ENCODE measurements around the gene ARID1B. TPM values are rescaled to one million over a fixed set of nuclear protein-coding genes. Genes with fewer than 3 reads are reported as not detected.
"Not testable (repeated sequence)": the region's sequence is repeated elsewhere in the genome, so short reads cannot be mapped to it uniquely, and the experiment has no call there.

The ARID1B gene
- total and polyA plus RNA-seq, 2 donors (not counting 1 experiment from before 2014, with no cell fraction given) = 47.2 to 280 TPM

GRCh38 chr6:157145656-157146285 lies 368.6 kb downstream of the ARID1B start:
- H3K4me2 ChIP-seq (replicated peaks; ENCODE audit: low read depth, low read length, poor library complexity, severe bottlenecking) = no peak overlapping the region
- no peak overlapping the region for H3K27ac ChIP-seq (ENCODE audit: low read length in 2 of 2)
- peaks cover 6 to 56% of the 10 kb centered on the region in 2 experiments for H3K36me3 ChIP-seq (replicated peaks in 1 of 2; ENCODE audit: control extremely low read depth in 1 of 2, control insufficient read depth in 1 of 2, extremely low read depth in 1 of 2, insufficient read depth in 2 of 2, low read length in 1 of 2)
- ChIA-PET POLR2A (no interaction called here), CTCF (interaction anchor here (1.1 to 1.4 kb wide), 2 partner anchors 33 to 112 kb away, joined by 3 read pairs; no protein-coding TSS in a partner anchor)
- 100% methylated on average over 4 of the region's 6 CpGs for WGBS (ENCODE audit: insufficient coverage)
- no peaks in the 10 kb centered on the region for H3K4me1 Mint-ChIP-seq
- no peaks in the 10 kb centered on the region for H3K27me3 Mint-ChIP-seq
- H2AFZ ChIP-seq (ENCODE audit: insufficient read depth, low read depth, low read length, poor library complexity, severe bottlenecking) = no peak overlapping the region
- no peak for ATAC-seq (ENCODE audit: low read depth)
- no peaks in the 10 kb centered on the region for H3K9me3 ChIP-seq (ENCODE audit: control extremely low read depth in 1 of 3, control insufficient read depth in 2 of 3, insufficient read depth in 1 of 3, low read length in 2 of 3)
- H3K27ac Mint-ChIP-seq = no peak overlapping the region
- intact Hi-C loops (cut with micrococcal nuclease) = no loop called here
- no peak overlapping the region for H3K4me3 ChIP-seq (ENCODE audit: control extremely low read depth in 1 of 5, extremely low read depth in 1 of 5, insufficient read depth in 1 of 5, low read depth in 2 of 5, low read length in 4 of 5)
- peaks cover 15% of the 10 kb centered on the region for H3K79me2 ChIP-seq (ENCODE audit: control insufficient read depth, insufficient read depth, low read length)
- DNase-seq = no peak
- TF ChIP-seq EZH2 (IDR thresholded peaks at IDR 0.05; ENCODE audit: borderline replicate concordance, insufficient read depth, low read depth, low read length, poor library complexity, severe bottlenecking) = no peak
- TF ChIP-seq, protein P1, sequence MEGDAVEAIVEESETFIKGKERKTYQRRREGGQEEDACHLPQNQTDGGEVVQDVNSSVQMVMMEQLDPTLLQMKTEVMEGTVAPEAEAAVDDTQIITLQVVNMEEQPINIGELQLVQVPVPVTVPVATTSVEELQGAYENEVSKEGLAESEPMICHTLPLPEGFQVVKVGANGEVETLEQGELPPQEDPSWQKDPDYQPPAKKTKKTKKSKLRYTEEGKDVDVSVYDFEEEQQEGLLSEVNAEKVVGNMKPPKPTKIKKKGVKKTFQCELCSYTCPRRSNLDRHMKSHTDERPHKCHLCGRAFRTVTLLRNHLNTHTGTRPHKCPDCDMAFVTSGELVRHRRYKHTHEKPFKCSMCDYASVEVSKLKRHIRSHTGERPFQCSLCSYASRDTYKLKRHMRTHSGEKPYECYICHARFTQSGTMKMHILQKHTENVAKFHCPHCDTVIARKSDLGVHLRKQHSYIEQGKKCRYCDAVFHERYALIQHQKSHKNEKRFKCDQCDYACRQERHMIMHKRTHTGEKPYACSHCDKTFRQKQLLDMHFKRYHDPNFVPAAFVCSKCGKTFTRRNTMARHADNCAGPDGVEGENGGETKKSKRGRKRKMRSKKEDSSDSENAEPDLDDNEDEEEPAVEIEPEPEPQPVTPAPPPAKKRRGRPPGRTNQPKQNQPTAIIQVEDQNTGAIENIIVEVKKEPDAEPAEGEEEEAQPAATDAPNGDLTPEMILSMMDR (IDR thresholded peaks at IDR 0.05) = no peak
- no peak overlapping the region for H3K4me3 Mint-ChIP-seq
- H3K9ac ChIP-seq (ENCODE audit: low read length) = no peak overlapping the region
- H3K9me3 Mint-ChIP-seq (ENCODE audit: insufficient read depth) = no peaks in the 10 kb centered on the region
- H4K20me1 ChIP-seq (ENCODE audit: control insufficient read depth, insufficient read depth, low read length, poor library complexity, severe bottlenecking) = peaks cover 23% of the 10 kb centered on the region
- H3K27me3 ChIP-seq (replicated peaks in 1 of 4; ENCODE audit: control extremely low read depth in 1 of 4, control insufficient read depth in 3 of 4, insufficient read depth in 4 of 4, low read length in 3 of 4) = no peaks in the 10 kb centered on the region
- no peaks in the 10 kb centered on the region for H3K4me1 ChIP-seq (ENCODE audit: control insufficient read depth in 2 of 2, insufficient read depth in 2 of 2, low read length in 2 of 2)

DNA sequence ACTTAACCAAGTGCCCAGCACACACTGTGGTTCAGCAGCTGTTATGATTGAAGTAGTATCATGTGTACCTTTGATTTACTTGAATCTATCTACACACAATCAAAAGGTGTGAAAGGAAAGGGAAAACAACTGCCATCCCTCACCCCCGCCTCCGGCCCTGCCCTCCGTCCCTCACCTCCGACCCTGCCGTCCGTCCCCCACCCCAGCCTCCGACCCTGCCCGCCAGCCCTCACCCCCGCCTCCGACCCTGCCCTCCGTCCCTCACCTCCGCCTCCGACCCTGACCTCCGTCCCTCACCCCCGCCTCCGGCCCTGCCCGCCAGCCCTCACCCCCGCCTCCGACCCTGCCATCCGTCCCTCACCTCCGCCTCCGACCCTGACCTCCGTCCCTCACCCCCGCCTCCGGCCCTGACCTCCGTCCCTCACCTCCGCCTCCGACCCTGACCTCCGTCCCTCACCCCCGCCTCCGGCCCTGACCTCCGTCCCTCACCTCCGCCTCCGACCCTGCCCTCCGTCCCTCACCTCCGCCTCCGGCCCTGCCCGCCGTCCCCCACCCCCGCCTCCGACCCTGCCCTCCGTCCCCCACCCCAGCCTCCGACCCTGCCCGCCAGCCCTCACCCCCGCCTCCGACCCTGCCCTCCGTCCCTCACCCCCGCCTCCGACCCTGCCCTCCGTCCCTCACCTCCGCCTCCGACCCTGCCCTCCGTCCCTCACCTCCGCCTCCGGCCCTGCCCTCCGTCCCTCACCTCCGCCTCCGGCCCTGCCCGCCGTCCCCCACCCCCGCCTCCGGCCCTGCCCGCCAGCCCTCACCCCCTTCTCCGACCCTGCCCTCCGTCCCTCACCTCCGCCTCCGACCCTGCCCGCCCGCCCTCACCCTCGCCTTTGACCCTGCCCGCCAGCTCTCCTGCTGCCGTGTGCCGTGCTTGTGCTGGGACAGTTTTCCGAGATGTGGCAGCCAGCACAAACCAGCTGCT lies 370.2 kb downstream of the ARID1B start:
- H3K9me3 ChIP-seq (ENCODE audit: control extremely low read depth in 1 of 3, control insufficient read depth in 2 of 3, insufficient read depth in 1 of 3, low read length in 2 of 3); DNase-seq; H3K4me3 Mint-ChIP-seq; H3K27me3 ChIP-seq (replicated peaks in 1 of 4; ENCODE audit: control extremely low read depth in 1 of 4, control insufficient read depth in 3 of 4, insufficient read depth in 4 of 4, low read length in 3 of 4); intact Hi-C loops (cut with micrococcal nuclease); H3K4me2 ChIP-seq (replicated peaks; ENCODE audit: low read depth, low read length, poor library complexity, severe bottlenecking); POLR2A ChIA-PET; H2AFZ ChIP-seq (ENCODE audit: insufficient read depth, low read depth, low read length, poor library complexity, severe bottlenecking); H3K4me1 Mint-ChIP-seq; H3K9ac ChIP-seq (ENCODE audit: low read length); H3K4me3 ChIP-seq (ENCODE audit: control extremely low read depth in 1 of 5, extremely low read depth in 1 of 5, insufficient read depth in 1 of 5, low read depth in 2 of 5, low read length in 4 of 5); H3K4me1 ChIP-seq (ENCODE audit: control insufficient read depth in 2 of 2, insufficient read depth in 2 of 2, low read length in 2 of 2); H3K27ac ChIP-seq (ENCODE audit: low read length in 2 of 2); H3K27me3 Mint-ChIP-seq; H3K9me3 Mint-ChIP-seq (ENCODE audit: insufficient read depth); ATAC-seq (ENCODE audit: low read depth): not testable (repeated sequence)
- H4K20me1 ChIP-seq (ENCODE audit: control insufficient read depth, insufficient read depth, low read length, poor library complexity, severe bottlenecking) = peaks cover 23% of the 10 kb centered on the region
- peaks cover 1 to 64% of the 10 kb centered on the region in 2 experiments for H3K36me3 ChIP-seq (replicated peaks in 1 of 2; ENCODE audit: control extremely low read depth in 1 of 2, control insufficient read depth in 1 of 2, extremely low read depth in 1 of 2, insufficient read depth in 2 of 2, low read length in 1 of 2)
- H3K27ac Mint-ChIP-seq = peak overlapping the region; percentile 26
- peaks cover 15% of the 10 kb centered on the region for H3K79me2 ChIP-seq (ENCODE audit: control insufficient read depth, insufficient read depth, low read length)
- WGBS (ENCODE audit: insufficient coverage) = 95% methylated on average over 35 of the region's 74 CpGs
- CTCF ChIA-PET = interaction anchor here (1.4 kb wide), 1 partner anchor 32 kb away, joined by 3 read pairs; no protein-coding TSS in a partner anchor
